Astrocyte (in vitro differentiated cells and primary cell): ENCODE results near the gene TENM3. TPM values are rescaled to one million over a fixed set of nuclear protein-coding genes. Genes with fewer than 3 reads are reported as not detected.

Experiments used
- DNase-seq: peaks from one replicate; pipeline ENCODE4 v3.0.0-alpha.2; 2010; ENCODE audit warnings: low read depth
- FAIRE-seq: peaks from 2 replicates; lab custom pipeline; 2011; peaks lifted over from hg19 to GRCh38; lab: Jason Lieb, UNC
- H2AFZ ChIP-seq: 2 replicates; pipeline ENCODE4 v1.6.0; 2012; ENCODE audit warnings: low read depth, low read length, inconsistent platforms
- H3K27ac ChIP-seq: 2 replicates; pipeline ENCODE4 v1.5.1; 2011; ENCODE audit warnings: low read depth, low read length, inconsistent platforms
- H3K27me3 ChIP-seq: 2 replicates; pipeline ENCODE4 v1.6.0; 2011; ENCODE audit warnings: low read length, inconsistent platforms; ENCODE audit not compliant: insufficient read depth
- H3K36me3 ChIP-seq: 2 replicates; pipeline ENCODE4 v1.5.1; 2011; ENCODE audit warnings: low read length, inconsistent platforms; ENCODE audit not compliant: insufficient read depth
- H3K4me1 ChIP-seq: 2 replicates; pipeline ENCODE4 v1.5.1; 2011; ENCODE audit warnings: low read length, inconsistent platforms; ENCODE audit not compliant: insufficient read depth
- H3K4me2 ChIP-seq: 2 replicates; pipeline ENCODE4 v1.6.0; 2012; ENCODE audit warnings: low read length, inconsistent platforms
- H3K4me3 ChIP-seq: 2 replicates; pipeline ENCODE4 v1.5.1; 2011; ENCODE audit warnings: low read depth, mild to moderate bottlenecking, low read length, inconsistent platforms; ENCODE audit not compliant: insufficient read depth
- H3K79me2 ChIP-seq: 2 replicates; pipeline ENCODE4 v1.6.0; 2012; ENCODE audit warnings: mild to moderate bottlenecking, low read length, inconsistent platforms; ENCODE audit not compliant: insufficient read depth
- H3K9ac ChIP-seq: 2 replicates; pipeline ENCODE4 v1.6.0; 2012; ENCODE audit warnings: mild to moderate bottlenecking, low read length, inconsistent platforms
- H3K9me3 ChIP-seq: 2 replicates; pipeline ENCODE4 v1.5.1; 2012; ENCODE audit warnings: low read depth, mild to moderate bottlenecking, low read length, inconsistent platforms; ENCODE audit not compliant: insufficient read depth
- H4K20me1 ChIP-seq: 2 replicates; pipeline ENCODE4 v1.6.0; 2012; ENCODE audit warnings: low read length, inconsistent platforms; ENCODE audit not compliant: insufficient read depth
- H3K27ac Mint-ChIP-seq: one replicate; pipeline ENCODE4 v1.8.0; 2021; ENCODE audit warnings: mild to moderate bottlenecking, mixed read lengths; ENCODE audit not compliant: unreplicated experiment
- H3K27me3 Mint-ChIP-seq: one replicate; pipeline ENCODE4 v1.8.0; 2021; ENCODE audit warnings: low read depth, mixed read lengths; ENCODE audit not compliant: unreplicated experiment
- H3K36me3 Mint-ChIP-seq: one replicate; pipeline ENCODE4 v1.8.0; 2021; ENCODE audit warnings: low read depth, mixed read lengths; ENCODE audit not compliant: unreplicated experiment
- H3K4me1 Mint-ChIP-seq: one replicate; pipeline ENCODE4 v1.8.0; 2021; ENCODE audit warnings: low read depth, mixed read lengths; ENCODE audit not compliant: unreplicated experiment
- H3K4me3 Mint-ChIP-seq: one replicate; pipeline ENCODE4 v1.8.0; 2021; ENCODE audit warnings: mild to moderate bottlenecking, moderate library complexity, mixed read lengths; ENCODE audit not compliant: unreplicated experiment
- H3K9me3 Mint-ChIP-seq: one replicate; pipeline ENCODE4 v1.8.0; 2021; ENCODE audit warnings: mild to moderate bottlenecking, mixed read lengths; ENCODE audit not compliant: unreplicated experiment
- CTCF ChIP-seq: IDR thresholded peaks from 2 replicates; pipeline ENCODE4 v1.5.1; 2011; ENCODE audit warnings: low read depth, mild to moderate bottlenecking, inconsistent platforms, low read length, moderate library complexity; ENCODE audit not compliant: insufficient read depth
- EZH2 ChIP-seq: IDR thresholded peaks from 2 replicates; pipeline ENCODE4 v1.6.1; 2012; ENCODE audit warnings: mild to moderate bottlenecking, low read length, inconsistent platforms; ENCODE audit not compliant: insufficient read depth
- total RNA-seq: library from RNA; stranded (reverse); gene quantifications from 2 replicates; pipeline ENCODE4 v1.2.1, GENCODE V29; 2021

Gene TENM3
- total RNA-seq, 1 donor from 2014 or later: 127 TPM

DNA sequence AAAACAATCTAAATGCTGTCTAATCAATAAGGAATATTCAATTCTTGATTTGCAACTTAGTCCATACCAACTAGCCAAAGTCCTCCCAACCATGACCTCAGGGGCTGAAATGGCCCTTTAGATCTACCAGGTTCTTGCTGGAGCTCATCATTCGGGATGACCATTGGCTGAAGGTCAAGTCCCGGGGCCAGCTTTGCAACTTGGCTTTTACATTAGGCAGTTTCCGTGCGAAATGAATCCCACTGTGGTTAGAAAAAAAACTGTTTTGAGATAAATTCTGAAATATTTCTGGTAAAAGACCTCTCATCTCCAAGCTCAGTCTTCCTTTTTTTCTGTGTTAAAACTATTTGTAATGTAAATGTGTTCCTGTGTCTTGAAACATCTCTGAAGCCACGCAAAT is 178.6 kb downstream of the TENM3 start:
- no peak for TF ChIP-seq CTCF
- no peak for TF ChIP-seq EZH2
- Mint-ChIP-seq H3K4me3 (no peak overlapping the region), H3K9me3 (no peaks in the 10 kb centered on the region), H3K4me1 (no peaks in the 10 kb centered on the region), H3K36me3 (peaks cover 5% of the 10 kb centered on the region), H3K27ac (no peak overlapping the region), H3K27me3 (no peaks in the 10 kb centered on the region)
- Histone ChIP-seq H3K9ac (no peak overlapping the region), H3K4me1 (no peaks in the 10 kb centered on the region), H2AFZ (no peak overlapping the region), H4K20me1 (no peaks in the 10 kb centered on the region), H3K4me2 (no peak overlapping the region), H3K79me2 (no peaks in the 10 kb centered on the region), H3K36me3 (no peaks in the 10 kb centered on the region), H3K9me3 (no peaks in the 10 kb centered on the region), H3K27ac (no peak overlapping the region), H3K27me3 (no peaks in the 10 kb centered on the region), H3K4me3 (no peak overlapping the region)
- FAIRE-seq (no peak), DNase-seq (no peak)

DNA sequence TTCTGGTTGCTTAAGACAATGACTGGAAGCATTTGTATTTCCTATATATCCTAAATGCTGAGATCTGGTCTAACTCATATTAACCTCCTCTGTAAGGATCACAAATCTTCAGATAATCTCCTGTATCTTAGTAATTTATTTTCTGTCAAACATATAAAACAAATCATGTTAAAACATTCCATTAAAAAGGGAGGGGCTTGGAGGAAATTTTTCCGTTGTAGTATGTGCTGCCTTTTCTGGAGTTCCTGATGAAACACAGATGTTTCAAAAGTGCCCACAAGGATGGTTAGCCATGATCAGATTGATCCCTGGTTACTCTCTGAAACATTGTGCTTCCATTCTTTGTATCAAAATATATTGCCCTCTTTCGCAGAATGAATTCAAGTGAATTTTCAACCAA is 182.1 kb downstream of the TENM3 start:
- H3K36me3 Mint-ChIP-seq: peaks cover 1% of the 10 kb centered on the region
- no peaks in the 10 kb centered on the region for H3K9me3 ChIP-seq
- H3K27ac ChIP-seq: no peak overlapping the region
- H3K4me3 Mint-ChIP-seq: no peak overlapping the region
- H3K27me3 Mint-ChIP-seq: no peaks in the 10 kb centered on the region
- no peak overlapping the region for H3K4me3 ChIP-seq
- no peak for FAIRE-seq
- no peak overlapping the region for H3K9ac ChIP-seq
- DNase-seq: no peak
- no peak overlapping the region for H2AFZ ChIP-seq
- no peaks in the 10 kb centered on the region for H4K20me1 ChIP-seq
- no peak for TF ChIP-seq CTCF
- no peak for TF ChIP-seq EZH2
- no peaks in the 10 kb centered on the region for H3K4me1 ChIP-seq
- H3K36me3 ChIP-seq: no peaks in the 10 kb centered on the region
- H3K27ac Mint-ChIP-seq: no peak overlapping the region
- peaks cover 5% of the 10 kb centered on the region for H3K4me1 Mint-ChIP-seq
- no peaks in the 10 kb centered on the region for H3K79me2 ChIP-seq
- no peaks in the 10 kb centered on the region for H3K27me3 ChIP-seq
- no peaks in the 10 kb centered on the region for H3K9me3 Mint-ChIP-seq
- no peak overlapping the region for H3K4me2 ChIP-seq

- Histone ChIP-seq H2AFZ (no peak overlapping the region), H3K9me3 (no peaks in the 10 kb centered on the region), H3K4me2 (no peak overlapping the region), H3K27me3 (no peaks in the 10 kb centered on the region), H3K9ac (no peak overlapping the region), H3K27ac (no peak overlapping the region), H3K4me3 (no peak overlapping the region), H3K4me1 (no peaks in the 10 kb centered on the region), H3K79me2 (no peaks in the 10 kb centered on the region), H3K36me3 (no peaks in the 10 kb centered on the region), H4K20me1 (no peaks in the 10 kb centered on the region)
- Mint-ChIP-seq H3K4me1 (peaks cover 5% of the 10 kb centered on the region), H3K36me3 (peaks cover 1% of the 10 kb centered on the region), H3K27ac (no peak overlapping the region), H3K9me3 (no peaks in the 10 kb centered on the region), H3K4me3 (no peak overlapping the region), H3K27me3 (no peaks in the 10 kb centered on the region)
- DNase-seq (no peak), FAIRE-seq (no peak)
- no peak for TF ChIP-seq EZH2
- no peak for TF ChIP-seq CTCF
These were observed 183.7 kb downstream of the TENM3 start for GRCh38 chr4:182426901-182427300.
